NCI-H1417 treated with DMSO at 0.1 percent for 48 hours (cell line): ENCODE data around the gene GLTP.
"Not testable (repeated sequence)": the region's sequence is repeated elsewhere in the genome, so short reads cannot be mapped to it uniquely, and the experiment has no call there.

Source experiments
- DNase-seq: peaks from one replicate; lab custom pipeline; 2025; lab: John Stamatoyannopoulos, UW

The GLTP gene

DNA sequence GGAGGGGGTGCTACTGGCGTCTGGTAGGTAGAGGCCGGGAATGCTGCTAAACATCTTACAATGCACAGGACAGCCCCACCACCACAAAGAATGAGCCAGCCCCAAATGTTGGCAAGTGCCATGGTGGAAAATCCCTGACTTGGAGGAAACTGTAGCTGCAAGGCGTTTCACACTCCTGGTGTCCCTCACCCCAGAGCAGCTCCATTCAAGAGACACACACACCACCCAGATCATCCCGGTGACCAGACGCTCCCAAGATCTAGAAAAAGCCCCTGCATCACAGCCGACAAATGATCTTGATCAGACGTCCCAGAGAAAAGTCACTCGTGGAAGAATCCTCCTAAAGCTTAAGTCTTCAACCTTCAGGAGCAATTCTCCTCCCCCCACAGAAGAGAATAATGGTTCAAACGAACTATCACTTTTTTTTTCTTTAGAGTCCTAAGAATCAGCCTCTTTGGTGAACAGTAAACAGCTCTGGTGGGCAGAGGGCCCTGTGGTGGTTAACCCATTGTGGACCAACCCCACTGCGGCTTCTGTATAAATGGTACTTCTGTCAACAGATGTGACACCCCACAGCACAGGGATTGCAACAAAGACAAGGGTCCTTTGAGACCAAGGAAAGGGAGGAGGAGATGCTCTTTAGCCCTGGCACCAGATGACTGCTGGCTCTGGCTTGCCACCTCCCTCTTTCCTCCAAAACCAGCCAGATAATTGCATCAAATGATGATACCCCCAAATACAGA lies 2.7 kb downstream of the GLTP start:
- DNase-seq, result no peak

DNA sequence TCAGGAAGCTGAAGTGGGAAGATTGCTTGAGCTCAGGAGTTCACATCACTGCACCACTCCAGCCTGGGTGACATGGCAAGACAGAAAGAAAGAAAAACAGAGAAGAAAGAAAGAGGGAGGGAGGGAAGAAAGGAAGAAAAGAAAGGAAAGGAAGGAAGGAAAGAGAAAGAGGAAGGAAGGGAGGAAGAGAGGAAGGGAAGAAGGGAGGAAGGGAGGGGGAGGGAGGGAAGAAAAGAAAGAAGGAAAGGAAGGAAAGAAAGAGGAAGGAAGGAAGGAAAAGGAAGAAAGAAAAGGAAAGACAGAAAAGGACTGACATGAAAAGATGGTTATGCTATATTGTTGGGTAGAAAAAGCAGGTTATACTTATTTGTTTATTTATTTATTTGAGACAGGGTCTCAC lies 3.9 kb downstream of the GLTP start:
- no peak for DNase-seq

DNA sequence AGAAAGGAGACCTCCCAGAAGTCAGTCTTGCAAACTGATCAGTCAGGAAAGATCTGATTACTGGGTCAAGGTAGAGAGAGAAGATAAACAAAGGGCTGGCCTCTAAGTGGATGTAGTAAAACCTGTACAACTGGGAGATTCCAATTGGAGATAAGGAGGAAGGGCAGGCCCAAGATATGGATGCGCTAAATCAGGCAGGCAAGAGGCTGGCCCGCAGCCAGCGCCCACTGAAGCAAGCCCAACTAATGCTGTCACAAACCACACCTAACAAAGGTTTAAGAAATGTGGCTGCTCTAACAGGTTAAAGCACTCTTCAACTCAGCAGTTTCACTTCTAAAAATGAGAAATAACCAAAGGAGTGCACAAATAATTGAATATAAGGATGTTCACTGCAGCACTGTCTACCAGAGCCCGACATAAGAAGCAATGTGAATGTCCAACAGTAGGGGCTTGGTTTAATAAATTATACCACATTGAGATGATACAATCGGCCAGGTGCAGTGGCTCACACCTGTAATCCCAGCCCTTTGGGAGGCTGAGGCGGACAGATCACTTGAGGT lies 4.7 kb downstream of the GLTP start:
- DNase-seq, result no peak

DNA sequence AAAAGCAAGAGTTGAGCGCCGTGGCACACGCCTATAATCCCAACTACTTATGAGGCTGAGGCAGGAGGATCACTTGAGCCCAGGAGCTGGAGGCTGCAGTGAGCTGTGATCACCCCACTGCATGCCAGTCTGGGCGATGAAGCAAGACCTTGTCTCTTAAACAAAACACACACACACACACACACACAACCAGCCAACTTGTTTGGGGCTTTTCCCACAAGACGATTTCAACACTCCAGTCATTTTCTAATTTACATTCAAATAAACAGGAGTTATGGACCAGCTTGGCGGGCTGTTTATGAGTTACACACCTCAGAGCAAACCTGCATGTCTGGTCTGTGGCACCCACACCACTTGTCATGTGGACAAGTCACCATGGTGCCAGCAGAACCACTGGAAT lies 6.7 kb downstream of the GLTP start:
- no peak for DNase-seq

DNA sequence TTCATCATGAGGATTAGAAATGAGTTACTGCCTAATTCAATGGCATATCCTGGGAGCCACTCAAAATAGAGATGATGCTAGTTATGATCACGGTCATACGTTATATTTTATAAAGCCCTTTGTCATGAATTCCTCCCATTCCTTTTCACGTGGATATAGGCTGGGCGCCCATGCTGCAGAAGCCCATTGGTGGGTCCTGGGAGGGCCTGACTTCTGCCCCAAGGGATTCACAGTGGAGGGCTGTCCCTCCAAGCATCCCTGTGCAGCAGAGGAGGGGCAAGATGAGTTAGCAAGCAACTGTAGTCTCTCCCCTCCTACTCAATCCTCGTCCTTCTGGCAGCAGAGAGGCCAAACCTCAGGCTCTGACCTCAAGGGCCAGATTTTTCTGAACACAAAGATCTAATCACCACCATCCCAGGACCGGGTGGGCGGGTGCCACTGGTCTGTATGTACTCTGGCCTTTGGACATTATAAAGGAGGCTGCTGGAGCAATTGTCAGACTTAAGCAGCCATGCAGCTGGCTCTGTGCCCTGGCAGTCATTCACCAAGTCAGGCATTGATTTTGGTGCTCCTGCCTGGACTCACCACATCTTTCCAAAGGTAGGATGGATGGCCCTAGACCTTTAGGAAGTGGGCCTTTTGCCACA lies 8.6 kb downstream of the GLTP start:
- DNase-seq, result no peak

DNA sequence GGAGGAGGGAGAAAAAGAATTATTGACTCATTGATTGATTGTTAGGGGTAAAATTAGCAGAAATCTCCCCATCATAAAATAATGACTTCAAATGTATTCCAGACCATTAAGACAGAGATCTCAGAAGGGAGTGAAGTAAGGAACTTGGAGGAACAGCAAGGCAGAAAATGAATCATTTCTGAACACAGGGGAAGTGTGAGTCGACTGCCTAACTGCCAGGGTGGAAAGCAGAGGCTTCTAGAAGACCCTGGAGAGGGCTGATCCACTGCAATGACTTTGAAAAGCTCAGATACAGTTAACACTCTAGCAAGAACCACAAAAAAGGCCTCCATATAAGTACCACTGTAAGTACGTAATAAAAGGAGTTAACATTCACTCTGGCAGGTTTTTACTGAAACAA lies 9.7 kb downstream of the GLTP start:
- DNase-seq, result no peak

DNA sequence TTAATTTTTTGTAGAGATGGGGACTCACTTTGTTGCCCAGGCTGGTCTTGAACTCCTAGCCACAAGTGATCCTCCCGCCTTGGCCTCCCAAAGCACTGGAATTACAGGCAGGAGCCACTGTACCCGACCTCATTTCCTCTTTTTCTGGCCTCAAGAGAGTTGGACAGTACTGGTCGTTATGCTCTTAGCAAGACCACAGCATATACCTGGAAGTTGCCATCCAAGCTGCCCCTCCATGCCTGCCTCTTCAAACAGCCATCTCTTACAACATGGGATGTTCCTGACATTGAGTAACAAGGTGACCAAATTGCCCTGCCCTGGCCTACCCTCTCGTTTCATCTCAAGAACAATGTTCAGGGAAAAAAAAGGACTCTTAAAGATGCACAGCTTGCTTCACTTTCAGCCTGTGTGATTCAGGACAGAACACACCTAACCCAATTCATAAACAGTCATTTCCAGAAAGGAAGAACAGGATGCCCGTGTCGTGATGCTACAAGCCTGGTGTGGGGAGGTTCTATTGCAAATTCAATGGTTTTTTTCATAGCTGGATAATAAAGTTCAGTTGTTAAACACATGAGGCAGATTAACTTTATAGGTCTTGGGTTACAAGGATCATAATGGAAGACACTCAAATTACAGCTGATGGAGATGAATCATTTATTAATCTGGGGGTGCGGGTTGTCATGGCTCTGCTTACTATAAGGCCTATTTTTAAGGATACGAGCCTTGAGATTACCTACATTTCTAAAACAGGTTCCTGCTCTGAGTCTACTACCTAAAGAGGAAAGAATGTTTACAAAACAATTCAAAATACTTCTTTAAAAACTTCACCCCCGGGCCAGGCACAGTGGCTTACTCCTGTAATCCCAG lies 11.9 kb downstream of the GLTP start:
- no peak for DNase-seq

DNA sequence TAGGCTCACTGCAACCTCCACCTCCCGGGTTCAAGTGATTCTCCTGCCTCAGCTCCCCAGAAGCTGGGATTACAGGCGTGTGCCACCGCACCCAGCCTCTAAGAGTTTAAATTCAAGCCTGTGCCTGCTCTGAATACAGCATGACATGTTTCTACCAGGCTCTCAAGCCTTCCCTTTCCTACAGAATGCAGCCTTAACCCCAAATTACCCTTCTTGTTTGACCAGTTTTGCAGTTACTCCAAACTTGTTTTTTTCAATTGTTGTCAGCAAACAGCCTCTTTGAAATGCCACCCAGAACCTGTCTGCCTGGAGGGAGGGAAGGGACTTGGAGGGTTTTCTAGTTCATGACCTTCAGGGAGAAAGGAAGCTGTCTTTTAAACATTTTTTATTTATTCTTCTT lies 15.4 kb downstream of the GLTP start:
- DNase-seq, result no peak

DNA sequence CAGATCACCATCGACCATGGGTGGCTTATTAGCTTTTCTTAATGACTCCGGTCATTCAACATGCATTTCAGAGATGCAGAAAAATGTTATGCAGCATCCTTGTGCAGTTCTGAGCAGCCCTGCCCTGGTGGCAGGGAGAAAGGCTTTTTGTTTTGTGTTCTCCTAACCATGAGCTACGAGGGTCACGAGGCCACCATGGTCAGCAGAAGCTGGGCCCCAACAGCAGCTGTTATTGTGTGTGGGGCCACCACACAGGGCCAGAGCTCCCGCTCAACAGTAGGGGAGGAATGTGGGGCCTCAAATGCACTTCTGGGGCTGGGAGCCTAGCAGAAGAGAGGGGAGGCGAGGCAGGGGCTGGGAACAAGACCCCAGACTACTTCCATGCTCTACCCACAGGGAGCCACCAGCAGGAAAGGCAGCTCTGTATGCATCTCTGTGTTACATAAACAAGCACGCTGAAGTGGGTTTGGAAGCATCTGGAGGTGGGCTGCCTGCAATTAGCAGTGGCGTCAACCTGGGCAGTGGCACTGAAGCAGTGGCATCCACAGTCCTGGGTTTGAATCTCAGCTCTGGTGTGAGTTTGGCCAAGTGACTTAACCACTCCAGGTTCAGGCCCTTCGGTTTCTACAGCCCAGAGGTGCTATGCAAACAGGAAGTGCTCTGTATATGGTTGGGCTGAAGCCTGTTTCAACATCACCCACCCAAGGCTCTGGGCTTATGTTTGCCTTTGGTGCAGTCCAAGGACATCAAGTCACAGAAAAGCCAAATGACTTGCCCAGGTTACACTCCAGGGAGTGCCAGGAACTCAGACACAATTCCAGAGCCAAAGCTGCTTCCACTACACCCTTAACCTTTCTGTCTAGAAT lies 16.3 kb downstream of the GLTP start:
- no peak for DNase-seq

DNA sequence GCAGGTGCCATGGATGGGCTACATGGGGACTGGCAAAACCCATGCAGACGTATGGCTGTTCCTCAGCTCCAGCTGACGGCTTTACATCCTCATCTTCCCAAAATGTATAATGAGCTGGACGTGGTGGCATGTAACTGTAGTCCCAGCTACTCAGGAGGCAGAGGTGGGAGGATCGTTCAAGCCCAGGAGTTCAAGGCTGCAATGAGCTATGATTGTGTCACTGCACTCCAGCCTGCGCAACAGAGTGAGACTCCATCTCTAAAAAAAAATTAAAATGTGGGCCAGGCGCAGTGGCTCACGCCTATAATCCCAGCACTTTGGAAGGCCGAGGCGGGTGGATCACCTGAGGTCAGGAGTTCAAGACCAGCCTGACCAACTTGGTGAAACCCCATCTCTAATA lies 17.9 kb downstream of the GLTP start:
- DNase-seq, result not testable (repeated sequence)

DNA sequence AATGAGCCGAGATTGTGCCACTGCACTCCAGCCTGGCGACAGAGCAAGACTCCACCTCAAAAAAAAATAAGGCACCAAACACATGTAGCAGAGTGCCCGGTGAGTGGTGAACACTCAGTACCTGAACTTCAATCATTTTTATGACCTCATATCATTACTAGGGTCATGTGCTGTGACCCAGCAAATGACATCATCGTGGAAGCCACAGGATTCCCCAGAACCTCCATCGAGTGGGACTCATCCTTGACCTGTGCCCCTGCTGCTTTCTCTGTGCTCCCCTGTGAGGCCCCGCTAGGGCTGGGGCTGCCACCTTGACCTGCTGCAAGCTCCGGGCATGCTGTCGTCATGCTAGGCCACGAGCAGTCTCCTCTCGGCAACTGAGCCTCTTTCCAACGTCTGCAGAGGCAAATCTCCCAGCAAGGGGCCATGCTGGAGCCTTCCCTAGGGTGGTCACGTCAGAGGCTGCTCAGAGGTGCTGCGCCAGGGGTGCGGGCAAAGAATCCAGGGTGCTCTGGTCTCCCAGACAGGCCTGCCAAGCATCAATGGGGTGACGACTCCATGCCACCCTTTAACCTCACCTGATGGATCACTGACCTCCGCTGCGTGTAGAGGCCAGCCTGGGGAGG lies 18.5 kb downstream of the GLTP start:
- no peak for DNase-seq

DNA sequence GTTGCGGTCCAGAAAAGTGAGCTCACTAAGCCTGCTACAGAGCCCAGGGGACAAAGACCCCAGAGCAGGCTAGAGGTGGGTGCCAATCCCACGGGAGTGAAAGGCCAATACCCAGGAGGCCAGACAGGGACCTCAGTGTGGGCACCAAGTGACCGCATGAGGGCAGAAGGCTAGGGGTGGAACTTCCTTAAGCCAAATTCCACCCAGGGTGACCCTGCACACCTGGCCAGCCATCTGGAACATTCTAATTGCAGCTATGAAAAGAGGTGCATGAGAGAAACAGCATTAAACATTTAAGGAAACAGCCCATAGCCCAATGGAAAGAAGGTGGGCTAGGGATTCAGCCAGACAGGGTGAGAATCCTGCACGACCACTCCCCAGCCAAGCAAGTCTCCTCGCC lies 19.4 kb downstream of the GLTP start:
- no peak for DNase-seq

DNA sequence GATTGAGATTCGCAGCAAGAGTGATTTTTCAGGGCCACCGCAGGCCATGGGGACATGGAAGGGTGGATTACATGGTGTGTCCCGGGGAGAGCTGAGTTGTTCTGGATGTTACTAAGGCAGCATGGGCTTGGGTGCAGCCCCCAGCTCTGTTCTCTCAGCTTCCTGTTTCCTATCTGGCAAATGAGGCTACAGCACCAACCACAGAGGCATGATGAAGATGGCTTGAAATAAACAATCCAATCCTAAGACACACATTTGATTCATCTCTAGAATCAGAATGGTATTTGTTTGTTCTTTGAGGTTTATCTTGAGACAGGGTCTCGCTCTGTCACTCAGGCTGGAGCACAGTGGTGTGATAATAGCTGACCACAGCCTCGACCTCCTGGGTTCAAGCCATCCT lies 21.6 kb downstream of the GLTP start:
- no peak for DNase-seq

DNA sequence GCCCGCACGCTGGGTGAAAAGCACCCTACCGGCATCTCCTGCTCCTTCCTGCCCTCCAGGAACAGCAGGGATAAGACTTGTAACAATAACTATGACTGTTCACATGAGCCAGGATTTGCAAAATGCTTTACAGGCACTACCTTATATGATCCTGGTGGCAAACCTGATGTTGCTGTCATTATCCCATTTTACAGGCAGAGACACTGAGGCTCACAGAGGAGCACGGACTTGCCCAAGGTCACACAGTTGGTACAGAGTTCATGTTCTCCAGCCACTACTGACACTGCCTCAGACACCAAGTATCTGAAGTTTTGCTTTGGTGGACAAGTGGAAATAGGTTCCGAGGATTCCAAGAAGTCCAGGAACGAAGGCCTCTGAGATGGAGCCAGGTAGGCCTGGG lies 22.6 kb downstream of the GLTP start:
- no peak for DNase-seq

DNA sequence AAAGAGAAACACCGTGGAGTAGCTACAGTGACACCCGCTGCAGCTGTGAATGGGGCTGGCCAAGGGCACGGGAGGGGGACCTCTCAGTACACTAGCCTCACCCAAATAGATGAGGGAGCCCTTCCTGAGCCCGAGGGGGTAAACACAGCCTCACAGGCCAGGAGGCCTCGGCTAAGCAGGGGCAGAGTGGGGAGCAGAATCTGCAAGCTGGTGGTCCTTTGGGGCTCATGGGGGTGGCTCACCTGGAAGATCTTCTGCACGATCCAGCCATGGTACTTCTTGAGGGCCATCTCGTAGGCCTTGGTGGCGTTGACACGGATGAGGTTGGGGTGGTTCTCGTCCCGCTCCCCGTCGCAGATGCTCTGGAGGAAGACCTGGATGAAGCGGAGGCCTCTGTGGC lies 25.0 kb downstream of the GLTP start:
- DNase-seq, result no peak

DNA sequence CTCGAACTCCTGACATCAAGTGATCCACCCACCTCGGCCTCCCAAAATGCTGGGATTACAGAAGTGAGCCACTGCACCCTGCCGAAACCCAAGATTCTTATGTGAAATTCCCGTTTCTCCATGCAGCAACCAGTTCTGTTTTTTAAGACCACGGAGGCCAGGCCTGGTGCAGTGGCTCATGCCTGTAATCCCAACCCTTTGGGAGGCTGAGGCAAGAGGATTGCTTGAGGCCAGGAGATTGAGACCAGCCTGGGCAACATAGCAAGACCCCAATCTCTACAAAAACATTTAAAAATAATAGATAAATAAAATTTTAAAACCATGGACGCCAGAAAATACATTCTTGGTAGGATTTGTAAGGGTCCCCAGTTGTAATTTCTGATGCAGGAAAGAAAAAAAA lies 29.8 kb downstream of the GLTP start:
- DNase-seq, result not testable (repeated sequence)

DNA sequence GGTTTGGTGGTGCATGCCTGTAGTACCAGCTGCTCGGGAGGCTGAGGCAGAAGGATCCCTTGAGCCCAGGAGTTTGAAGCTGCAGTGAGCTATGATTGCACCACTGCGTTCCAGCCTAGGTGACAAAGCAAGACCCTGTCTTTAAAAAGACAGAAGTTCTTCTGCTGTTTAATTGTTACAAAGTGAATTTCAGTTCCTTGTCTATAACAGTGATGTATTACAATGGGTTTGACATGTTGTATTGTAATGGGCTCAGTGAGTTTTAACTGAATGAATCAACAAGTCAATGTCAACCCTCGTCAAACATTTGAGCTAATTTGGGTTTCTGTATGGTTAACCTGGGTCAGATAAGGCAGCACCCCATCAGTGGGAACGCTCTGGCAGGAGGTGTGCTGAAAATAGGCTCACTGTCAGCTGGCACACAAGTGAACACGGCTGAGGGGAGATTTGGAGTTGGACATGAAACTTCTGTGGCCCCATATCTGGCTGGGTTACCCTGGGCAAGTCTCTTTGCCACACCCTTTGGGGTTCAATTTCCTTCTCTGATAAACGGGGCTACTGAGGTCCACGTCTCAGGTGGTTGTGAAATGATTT lies 33.1 kb downstream of the GLTP start:
- no peak for DNase-seq

DNA sequence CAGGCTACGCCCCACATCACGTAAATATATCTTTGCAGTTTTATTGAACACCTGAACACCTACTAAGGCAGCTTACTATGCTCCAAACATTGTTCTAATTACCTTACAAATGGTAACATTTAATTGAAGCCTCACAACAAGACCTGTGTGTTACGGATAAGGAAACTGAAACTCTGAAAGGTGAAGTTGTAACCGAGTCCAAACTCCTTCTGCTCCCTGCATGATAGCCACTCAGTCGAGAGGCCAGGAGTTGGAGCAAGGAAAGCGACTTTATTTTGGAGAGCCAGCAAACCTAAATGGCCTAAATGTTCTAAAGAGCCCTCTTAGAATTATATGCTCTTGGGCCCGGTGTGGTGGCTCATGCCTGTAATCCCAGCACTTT lies 34.5 kb downstream of the GLTP start:
- DNase-seq, result no peak

DNA sequence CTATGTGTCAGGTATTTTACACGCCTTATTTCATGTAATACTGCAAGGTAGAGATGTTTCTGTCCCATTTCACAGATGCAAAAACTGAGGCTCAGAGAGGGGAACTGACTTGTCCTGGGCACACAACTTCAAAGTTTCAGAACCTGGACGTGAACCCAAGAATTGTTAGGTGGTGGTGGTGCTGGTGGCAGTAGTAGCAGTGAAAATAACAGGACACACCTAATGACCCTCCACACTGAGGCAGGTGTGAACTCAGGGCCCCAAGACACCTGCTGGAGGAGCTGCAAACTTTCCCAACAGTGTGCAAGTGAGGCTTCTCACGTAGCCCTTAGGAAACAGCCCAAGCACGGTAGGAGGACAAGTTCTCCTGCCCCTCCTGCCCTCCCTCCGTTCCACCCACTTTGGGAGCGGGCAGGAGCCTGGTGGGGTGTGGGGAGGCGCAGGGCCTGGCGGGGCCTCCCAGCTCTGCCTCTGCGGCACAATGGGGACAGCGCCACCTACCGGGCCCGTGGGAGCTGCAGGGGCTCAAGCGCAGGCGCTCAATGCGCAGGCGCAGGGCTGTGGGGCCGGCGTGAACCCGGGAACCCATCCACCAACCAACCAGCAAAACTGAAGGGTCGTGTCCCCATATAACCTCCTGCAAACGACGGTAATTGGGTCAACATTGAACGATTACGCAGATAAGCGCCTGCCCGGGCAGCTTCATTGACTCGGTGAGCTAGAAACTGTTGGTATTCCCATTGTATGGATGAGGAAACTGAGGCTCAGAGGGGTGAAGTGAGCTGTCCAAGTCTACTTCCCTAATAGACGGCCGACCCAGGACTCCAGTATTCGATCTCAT lies 35.1 kb downstream of the GLTP start:
- DNase-seq, result no peak

DNA sequence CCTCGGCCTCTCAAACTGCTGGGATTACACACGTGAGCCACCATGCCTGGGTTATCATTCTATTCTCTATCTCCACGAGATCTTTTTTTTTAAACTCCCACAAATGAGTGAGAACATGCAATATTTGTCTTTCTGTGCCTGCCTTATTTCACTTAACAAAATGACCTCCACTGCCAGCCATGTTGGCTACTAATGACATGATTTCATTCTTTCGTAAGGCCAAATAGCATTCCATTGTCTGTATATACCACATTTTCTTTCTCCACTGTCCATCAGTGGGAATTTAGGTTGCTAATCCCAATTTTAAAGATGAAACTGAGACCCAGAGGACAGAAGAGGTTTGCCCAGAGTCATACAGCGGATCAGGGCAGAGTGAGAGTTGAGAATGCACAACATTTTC lies 36.2 kb downstream of the GLTP start:
- DNase-seq, result no peak
